Activated B cell treated with CpG ODN at 0.5 μM for 24 hours (primary cell): ENCODE data around the gene PIEZO1. TPM values are rescaled to one million over a fixed set of nuclear protein-coding genes. Genes with fewer than 3 reads are reported as not detected.
A peak's percentile ranks its signal among the peaks of the same experiment; 100 is the strongest.

Experiments used
- ATAC-seq: fragments of 200-7000 bp; cut with Tn5 transposase; one replicate; pipeline ENCODE4 v1.10.0; 2021; ENCODE audit warnings: low read depth, mild to moderate bottlenecking, moderate library complexity
- CTCF ChIA-PET: fragments of 350-600 bp; sonication (Branson Sonifier 250); formaldehyde crosslinking; loops from one replicate; lab custom pipeline; 2021; ENCODE audit warnings: antibody characterized with exemption; lab: Charles Lee
- POLR2A ChIA-PET: fragments of 350-600 bp; sonication (Branson Sonifier 250); formaldehyde crosslinking; loops from one replicate; lab custom pipeline; 2021; ENCODE audit warnings: antibody characterized with exemption; lab: Charles Lee
- DNase-seq: peaks from one replicate; pipeline ENCODE4 v3.0.0; 2022
- H3K27ac Mint-ChIP-seq: one replicate; pipeline ENCODE4 v1.8.0; 2020; ENCODE audit warnings: mixed read lengths
- H3K27me3 Mint-ChIP-seq: one replicate; pipeline ENCODE4 v1.8.0; 2021; ENCODE audit warnings: mixed read lengths
- H3K36me3 Mint-ChIP-seq: one replicate; pipeline ENCODE4 v1.8.0; 2021; ENCODE audit warnings: low read depth, mixed read lengths
- H3K4me1 Mint-ChIP-seq: one replicate; pipeline ENCODE4 v1.8.0; 2021; ENCODE audit warnings: mixed read lengths
- H3K4me3 Mint-ChIP-seq: one replicate; pipeline ENCODE4 v1.8.0; 2020; ENCODE audit warnings: mild to moderate bottlenecking, mixed read lengths
- H3K9me3 Mint-ChIP-seq: one replicate; pipeline ENCODE4 v1.8.0; 2020; ENCODE audit warnings: mixed read lengths
- intact Hi-C: fragments of 100-400 bp; cut with micrococcal nuclease; formaldehyde crosslinking; loops from one replicate; pipeline ENCODE4 v1.15.1; 2024
- total RNA-seq: library from RNA; stranded (reverse); gene quantifications from 2 replicates; pipeline ENCODE4 v1.2.3, GENCODE V29; 2022
- TF ChIP-seq, protein P1 (sequence below): fragments of 200-600 bp; IDR thresholded peaks from one replicate; pipeline ENCODE4 v1.8.0; 2022; ENCODE audit warnings: antibody characterized with exemption, mild to moderate bottlenecking

The PIEZO1 gene
- total RNA-seq, 1 donor from 2014 or later = 85.9 TPM

DNA sequence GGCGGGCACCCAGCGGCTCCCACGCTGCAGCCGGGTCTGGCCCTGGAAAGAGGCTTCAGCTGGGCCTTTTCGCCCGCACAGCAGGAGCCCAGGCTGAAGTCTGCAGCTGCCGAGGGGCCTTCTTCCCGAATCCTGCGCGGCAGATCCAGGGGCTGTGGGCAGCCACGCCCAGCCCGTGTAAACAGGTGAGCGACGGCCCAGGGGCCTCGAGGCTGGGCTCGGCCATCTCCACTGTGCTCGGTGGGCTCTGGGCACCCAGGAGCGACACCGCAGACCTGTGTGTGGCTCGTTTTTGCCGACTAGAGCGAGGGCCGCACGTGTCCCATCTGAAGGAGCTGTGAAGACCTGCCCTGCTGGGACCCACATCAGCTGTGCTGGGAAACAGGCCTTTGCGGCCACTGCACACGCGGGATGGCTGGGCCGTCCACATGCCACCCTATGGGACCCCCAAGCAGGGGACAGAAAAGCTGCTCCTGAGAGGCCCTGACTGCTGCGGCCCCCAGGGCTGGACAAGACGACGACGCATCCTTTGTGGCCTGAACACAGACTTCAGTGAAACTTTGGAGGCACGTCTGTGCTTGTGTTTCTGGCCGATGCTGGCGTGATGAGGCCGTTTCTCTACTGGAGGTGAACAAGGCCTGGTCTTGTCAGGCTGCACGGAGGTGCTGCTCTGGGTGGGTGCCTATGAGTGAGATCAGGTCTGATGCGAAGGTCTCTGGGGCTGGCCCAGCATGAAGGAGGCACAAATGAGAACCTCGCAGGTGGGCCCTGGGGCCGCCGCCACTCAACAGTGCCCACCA, 31.9 kb upstream of the PIEZO1 start:
- intact Hi-C loops = loop anchor here (1.0 to 10.0 kb wide), 5 partner anchors 40 to 688 kb away; partner anchors contain the start of genes SPG7 and TRAPPC2L
- peaks cover 4% of the 10 kb centered on the region for H3K4me1 Mint-ChIP-seq
- ATAC-seq (no peak), DNase-seq (no peak)
- H3K36me3 Mint-ChIP-seq = no peaks in the 10 kb centered on the region
- no peak overlapping the region for H3K27ac Mint-ChIP-seq
- ChIA-PET CTCF (interaction anchor here (2.5 to 3.9 kb wide), 2 partner anchors 40 to 350 kb away, joined by 10 to 11 read pairs; partner anchors contain the start of genes GALNS and TRAPPC2L), POLR2A (no interaction called here)
- H3K9me3 Mint-ChIP-seq = no peaks in the 10 kb centered on the region
- H3K4me3 Mint-ChIP-seq = no peak overlapping the region
- TF ChIP-seq, protein P1, sequence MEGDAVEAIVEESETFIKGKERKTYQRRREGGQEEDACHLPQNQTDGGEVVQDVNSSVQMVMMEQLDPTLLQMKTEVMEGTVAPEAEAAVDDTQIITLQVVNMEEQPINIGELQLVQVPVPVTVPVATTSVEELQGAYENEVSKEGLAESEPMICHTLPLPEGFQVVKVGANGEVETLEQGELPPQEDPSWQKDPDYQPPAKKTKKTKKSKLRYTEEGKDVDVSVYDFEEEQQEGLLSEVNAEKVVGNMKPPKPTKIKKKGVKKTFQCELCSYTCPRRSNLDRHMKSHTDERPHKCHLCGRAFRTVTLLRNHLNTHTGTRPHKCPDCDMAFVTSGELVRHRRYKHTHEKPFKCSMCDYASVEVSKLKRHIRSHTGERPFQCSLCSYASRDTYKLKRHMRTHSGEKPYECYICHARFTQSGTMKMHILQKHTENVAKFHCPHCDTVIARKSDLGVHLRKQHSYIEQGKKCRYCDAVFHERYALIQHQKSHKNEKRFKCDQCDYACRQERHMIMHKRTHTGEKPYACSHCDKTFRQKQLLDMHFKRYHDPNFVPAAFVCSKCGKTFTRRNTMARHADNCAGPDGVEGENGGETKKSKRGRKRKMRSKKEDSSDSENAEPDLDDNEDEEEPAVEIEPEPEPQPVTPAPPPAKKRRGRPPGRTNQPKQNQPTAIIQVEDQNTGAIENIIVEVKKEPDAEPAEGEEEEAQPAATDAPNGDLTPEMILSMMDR = no peak
- no peaks in the 10 kb centered on the region for H3K27me3 Mint-ChIP-seq

DNA sequence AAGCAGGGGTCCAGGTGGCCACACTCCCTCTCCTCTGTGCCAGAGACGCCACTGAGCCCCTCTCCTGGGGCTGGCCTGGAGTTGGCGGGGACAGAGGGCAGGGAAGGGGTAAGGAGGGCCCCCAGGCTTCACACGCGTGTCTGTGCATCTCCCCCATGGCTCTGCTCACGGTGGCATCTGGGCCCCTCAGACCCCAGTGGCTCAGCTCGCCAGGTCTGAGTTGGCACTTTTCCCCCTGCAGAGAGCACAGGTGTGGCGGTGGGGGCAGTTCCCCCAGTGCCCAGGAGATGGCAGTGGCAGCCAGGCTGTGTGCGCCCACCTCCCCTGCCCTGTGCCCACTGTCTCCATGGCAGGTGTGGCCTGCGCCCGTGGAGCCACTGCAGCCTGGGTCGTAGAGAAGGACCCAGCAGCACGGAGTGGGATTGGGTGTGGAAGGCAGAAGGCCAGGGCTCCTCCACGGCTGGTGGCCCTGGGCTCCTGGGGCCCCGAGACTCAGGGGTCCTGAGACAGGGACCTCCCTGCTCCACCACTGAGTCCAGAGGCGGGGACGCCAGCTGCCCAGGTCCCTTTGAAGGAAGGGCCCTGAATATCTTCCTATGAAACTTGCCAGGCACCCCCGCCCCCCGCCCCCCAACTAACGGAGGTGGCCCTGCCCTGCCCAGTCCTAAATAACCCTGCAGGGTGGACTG, 31.0 kb upstream of the PIEZO1 start:
- H3K4me3 Mint-ChIP-seq = no peak overlapping the region
- no peaks in the 10 kb centered on the region for H3K27me3 Mint-ChIP-seq
- ATAC-seq = peak; percentile 43
- DNase-seq = peak; percentile 66
- peaks cover 6% of the 10 kb centered on the region for H3K4me1 Mint-ChIP-seq
- no peaks in the 10 kb centered on the region for H3K36me3 Mint-ChIP-seq
- ChIA-PET POLR2A (interaction anchor here (0.6 kb wide), 1 partner anchor 425 kb away, joined by 3 read pairs; no protein-coding TSS in a partner anchor), CTCF (interaction anchor here (0.9 to 2.5 kb wide), 4 partner anchors 17 to 402 kb away, joined by 3 to 14 read pairs (median 7); partner anchors contain the start of gene ZNF778)
- H3K27ac Mint-ChIP-seq = no peak overlapping the region
- intact Hi-C loops = loop anchor here (1.0 to 10.0 kb wide), 5 partner anchors 41 to 689 kb away; partner anchors contain the start of genes SPG7 and TRAPPC2L
- no peaks in the 10 kb centered on the region for H3K9me3 Mint-ChIP-seq
- TF ChIP-seq, protein P1 = no peak

DNA sequence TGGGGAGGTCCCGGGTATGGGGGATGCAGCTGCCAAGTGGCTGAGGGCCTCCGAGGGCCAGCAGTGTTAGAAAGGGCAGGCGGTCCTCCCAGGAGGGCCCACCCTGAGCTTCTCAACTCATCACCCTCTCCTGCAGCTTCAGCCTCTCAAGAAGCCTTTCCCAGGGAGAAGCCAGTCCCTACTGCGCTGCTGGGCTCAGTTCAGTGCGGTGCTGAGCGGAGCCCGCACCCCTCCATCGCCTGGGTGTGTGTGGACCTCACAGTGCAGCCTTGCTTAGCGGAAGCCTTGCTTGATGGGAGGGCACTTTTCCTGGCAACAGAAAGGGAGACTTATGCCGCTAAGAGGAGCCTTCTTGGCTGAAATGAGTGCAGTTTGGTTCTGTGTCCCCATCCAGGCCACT, 30.2 kb upstream of the PIEZO1 start:
- no peak for ATAC-seq
- no peak for DNase-seq
- ChIA-PET CTCF (interaction anchor here (0.9 to 2.5 kb wide), 4 partner anchors 18 to 403 kb away, joined by 3 to 14 read pairs (median 7); partner anchors contain the start of gene ZNF778), POLR2A (interaction anchor here (0.6 to 1.2 kb wide), 2 partner anchors 42 to 426 kb away, joined by 3 read pairs; partner anchors contain the start of genes GALNS and TRAPPC2L)
- Mint-ChIP-seq H3K27ac (no peak overlapping the region), H3K27me3 (no peaks in the 10 kb centered on the region), H3K36me3 (no peaks in the 10 kb centered on the region), H3K9me3 (no peaks in the 10 kb centered on the region), H3K4me3 (no peak overlapping the region), H3K4me1 (peaks cover 14% of the 10 kb centered on the region)
- TF ChIP-seq, protein P1 = no peak
- intact Hi-C loops = loop anchor here (10.0 kb wide), 1 partner anchor 690 kb away; the partner anchor contains the start of gene SPG7

DNA sequence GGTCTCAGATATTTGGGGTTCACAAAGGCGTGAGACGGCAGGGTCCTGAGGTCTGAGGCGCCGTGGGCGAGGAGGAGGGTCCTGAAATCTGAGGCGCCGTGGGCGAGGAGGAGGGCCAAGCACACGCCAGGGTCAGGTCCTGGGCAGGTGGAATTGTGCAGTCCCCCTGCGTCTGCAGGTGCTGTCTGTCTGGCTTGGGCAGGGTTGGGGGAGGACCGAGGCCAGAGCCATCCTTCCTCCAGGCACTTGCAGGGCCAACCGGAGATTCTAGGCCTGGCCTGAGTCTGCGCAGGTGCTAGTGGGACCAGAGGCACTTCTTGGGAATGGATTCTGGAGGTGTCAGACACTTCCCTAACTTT, 29.1 kb upstream of the PIEZO1 start:
- no peak for ATAC-seq
- no peak overlapping the region for H3K4me3 Mint-ChIP-seq
- no peaks in the 10 kb centered on the region for H3K27me3 Mint-ChIP-seq
- ChIA-PET POLR2A (interaction anchor here (1.2 kb wide), 1 partner anchor 43 kb away, joined by 3 read pairs; the partner anchor contains the start of genes GALNS and TRAPPC2L), CTCF (interaction anchor here (2.2 kb wide), 1 partner anchor 77 kb away, joined by 14 read pairs; no protein-coding TSS in a partner anchor)
- peaks cover 4% of the 10 kb centered on the region for H3K36me3 Mint-ChIP-seq
- intact Hi-C loops = loop anchor here (10.0 kb wide), 1 partner anchor 691 kb away; the partner anchor contains the start of gene SPG7
- DNase-seq = no peak
- H3K27ac Mint-ChIP-seq = no peak overlapping the region
- no peaks in the 10 kb centered on the region for H3K9me3 Mint-ChIP-seq
- TF ChIP-seq, protein P1 = no peak
- H3K4me1 Mint-ChIP-seq = peaks cover 17% of the 10 kb centered on the region
